ENCODE results near the gene MEDAG.

DNA sequence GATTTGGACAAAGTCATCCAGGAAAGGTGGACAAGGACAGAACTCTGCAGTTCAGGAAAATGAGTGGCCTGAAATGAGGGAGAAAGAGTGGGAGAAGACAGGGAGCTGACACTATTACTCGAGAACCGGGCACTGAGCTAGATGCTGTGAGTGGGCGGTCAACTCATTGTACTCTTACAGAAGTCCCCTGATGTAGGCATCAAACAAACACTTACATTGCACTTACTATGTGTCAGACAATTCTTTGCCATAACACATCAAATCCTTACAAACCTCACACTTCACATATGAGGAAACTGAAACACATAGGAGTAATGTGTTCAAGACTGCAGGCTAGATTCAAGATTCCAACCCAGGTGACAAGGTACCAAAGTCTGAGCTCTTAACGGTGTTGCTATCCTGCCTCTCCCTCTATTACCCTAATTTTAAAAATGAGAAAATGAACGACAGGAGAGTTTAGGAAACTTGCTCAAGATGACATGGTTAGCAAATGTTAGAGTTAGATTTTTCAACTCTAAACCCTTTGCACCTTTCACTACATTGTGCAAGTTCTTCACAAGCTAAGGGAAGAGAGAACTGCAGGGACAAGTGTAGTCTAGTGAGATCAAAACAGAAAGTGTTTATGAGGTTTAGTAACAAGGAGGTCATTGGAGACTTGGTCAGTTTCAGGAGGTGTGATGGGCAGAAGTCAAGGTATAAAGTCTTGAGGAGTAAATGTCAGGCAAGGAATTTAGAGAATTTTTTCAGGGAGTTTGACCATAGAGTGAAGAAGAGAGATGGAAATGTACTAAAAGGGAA, 4.9 kb upstream of the MEDAG start:
- TF ChIP-seq, protein P1, sequence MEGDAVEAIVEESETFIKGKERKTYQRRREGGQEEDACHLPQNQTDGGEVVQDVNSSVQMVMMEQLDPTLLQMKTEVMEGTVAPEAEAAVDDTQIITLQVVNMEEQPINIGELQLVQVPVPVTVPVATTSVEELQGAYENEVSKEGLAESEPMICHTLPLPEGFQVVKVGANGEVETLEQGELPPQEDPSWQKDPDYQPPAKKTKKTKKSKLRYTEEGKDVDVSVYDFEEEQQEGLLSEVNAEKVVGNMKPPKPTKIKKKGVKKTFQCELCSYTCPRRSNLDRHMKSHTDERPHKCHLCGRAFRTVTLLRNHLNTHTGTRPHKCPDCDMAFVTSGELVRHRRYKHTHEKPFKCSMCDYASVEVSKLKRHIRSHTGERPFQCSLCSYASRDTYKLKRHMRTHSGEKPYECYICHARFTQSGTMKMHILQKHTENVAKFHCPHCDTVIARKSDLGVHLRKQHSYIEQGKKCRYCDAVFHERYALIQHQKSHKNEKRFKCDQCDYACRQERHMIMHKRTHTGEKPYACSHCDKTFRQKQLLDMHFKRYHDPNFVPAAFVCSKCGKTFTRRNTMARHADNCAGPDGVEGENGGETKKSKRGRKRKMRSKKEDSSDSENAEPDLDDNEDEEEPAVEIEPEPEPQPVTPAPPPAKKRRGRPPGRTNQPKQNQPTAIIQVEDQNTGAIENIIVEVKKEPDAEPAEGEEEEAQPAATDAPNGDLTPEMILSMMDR (IDR thresholded peaks at IDR 0.05): no peak
- TF ChIP-seq EZH2 (IDR thresholded peaks at IDR 0.05; ENCODE audit: borderline replicate concordance, insufficient read depth, low read depth, low read length, poor library complexity, severe bottlenecking): no peak
